Ovary (tissue), 3 donors: ENCODE results near the gene USP28.

Experiments used
- POLR2A ChIP-seq: fragments of 450-650 bp; IDR thresholded peaks from one replicate; pipeline ENCODE4 v1.6.1; 2017; ENCODE audit warnings: antibody characterized with exemption, mild to moderate bottlenecking, moderate library complexity
- TF ChIP-seq, protein P1 (sequence below), 3 donors: fragments of 450-650 bp in 2 of 3; fragments of 200-600 bp in 1 of 3; IDR thresholded peaks; one replicate each; pipeline versions ENCODE4 v1.5.1 to v1.8.0; 2016 to 2022; ENCODE audit warnings: antibody characterized with exemption in 3 of 3, mild to moderate bottlenecking in 1 of 3
- donor health status: DM: no; HTN: no; CAD: no.

DNA sequence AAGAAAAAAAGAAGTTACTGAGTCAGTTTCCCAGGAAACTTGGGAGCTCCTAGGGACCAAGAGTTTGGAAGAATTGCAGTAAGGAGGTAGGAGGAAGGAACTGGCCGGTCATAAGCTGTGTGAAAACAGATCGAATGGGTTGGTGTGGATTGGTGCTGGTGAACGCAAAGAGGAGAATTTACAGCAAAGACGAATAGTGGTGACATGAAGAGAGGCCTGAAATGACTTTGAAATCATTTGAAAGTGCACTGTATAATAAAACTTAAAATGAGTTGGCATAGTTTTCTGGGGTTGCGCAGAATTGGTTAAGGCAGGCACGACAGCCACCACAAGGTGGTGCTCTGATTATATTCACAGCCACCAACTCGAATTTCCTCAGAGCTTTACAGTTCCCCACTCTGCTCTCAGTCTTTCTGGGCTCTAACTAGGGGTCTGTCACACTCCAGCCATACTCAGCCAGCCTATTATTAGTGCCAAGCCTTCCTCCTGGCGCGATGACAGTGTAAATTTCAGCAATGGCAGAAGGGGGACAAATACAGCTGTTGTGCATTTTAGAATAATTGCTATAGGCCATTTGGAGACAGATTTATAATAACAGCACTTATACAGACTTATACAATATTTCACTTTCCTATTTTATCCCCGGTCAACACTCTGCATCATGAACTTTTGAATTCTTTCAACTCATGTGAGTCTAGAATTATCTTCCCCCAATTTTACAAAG lies 20.9 kb upstream of the USP28 start:
- TF ChIP-seq, protein P1, sequence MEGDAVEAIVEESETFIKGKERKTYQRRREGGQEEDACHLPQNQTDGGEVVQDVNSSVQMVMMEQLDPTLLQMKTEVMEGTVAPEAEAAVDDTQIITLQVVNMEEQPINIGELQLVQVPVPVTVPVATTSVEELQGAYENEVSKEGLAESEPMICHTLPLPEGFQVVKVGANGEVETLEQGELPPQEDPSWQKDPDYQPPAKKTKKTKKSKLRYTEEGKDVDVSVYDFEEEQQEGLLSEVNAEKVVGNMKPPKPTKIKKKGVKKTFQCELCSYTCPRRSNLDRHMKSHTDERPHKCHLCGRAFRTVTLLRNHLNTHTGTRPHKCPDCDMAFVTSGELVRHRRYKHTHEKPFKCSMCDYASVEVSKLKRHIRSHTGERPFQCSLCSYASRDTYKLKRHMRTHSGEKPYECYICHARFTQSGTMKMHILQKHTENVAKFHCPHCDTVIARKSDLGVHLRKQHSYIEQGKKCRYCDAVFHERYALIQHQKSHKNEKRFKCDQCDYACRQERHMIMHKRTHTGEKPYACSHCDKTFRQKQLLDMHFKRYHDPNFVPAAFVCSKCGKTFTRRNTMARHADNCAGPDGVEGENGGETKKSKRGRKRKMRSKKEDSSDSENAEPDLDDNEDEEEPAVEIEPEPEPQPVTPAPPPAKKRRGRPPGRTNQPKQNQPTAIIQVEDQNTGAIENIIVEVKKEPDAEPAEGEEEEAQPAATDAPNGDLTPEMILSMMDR (IDR thresholded peaks at IDR 0.05), result peak; percentile 48 to 69 (median 66)
- TF ChIP-seq POLR2A, result no peak
